OCI-LY7 (cell line): ENCODE results near the gene CXCR5. TPM values are rescaled to one million over a fixed set of nuclear protein-coding genes. Genes with fewer than 3 reads are reported as not detected.

Source experiments
- BruUV-seq: library from RNA; stranded (reverse); fragments of 400-500 nt; replicated peaks from 2 replicates; lab custom pipeline; 2021; lab: Mats Ljungman, UMichigan
- CTCF ChIA-PET: fragments of 300-600 bp; sonication (Branson Sonifier 250); formaldehyde crosslinking; loops from one replicate; lab custom pipeline; 2022; ENCODE audit warnings: antibody characterized with exemption; ENCODE audit not compliant: unreplicated experiment; lab: Charles Lee
- POLR2A ChIA-PET: fragments of 300-600 bp; sonication (Branson Sonifier 250); formaldehyde crosslinking; loops from one replicate; lab custom pipeline; 2022; ENCODE audit warnings: antibody characterized with exemption; lab: Charles Lee
- DNase-seq: peaks from one replicate; pipeline ENCODE4 v3.0.0-alpha.2; 2015; ENCODE audit warnings: low spot score
- H2AFZ ChIP-seq: fragments of 200-600 bp; sonication (generic), shearing (Covaris generic); 2 replicates; pipeline ENCODE4 v1.6.1; 2014; ENCODE audit warnings: mild to moderate bottlenecking, antibody characterized with exemption, low read length, moderate library complexity
- H3K27ac ChIP-seq: fragments of 200-600 bp; sonication (generic); 2 replicates; pipeline ENCODE4 v1.5.1; 2014; ENCODE audit warnings: mixed run types, low read depth, mild to moderate bottlenecking, moderate library complexity, low read length, inconsistent platforms; ENCODE audit not compliant: poor library complexity, severe bottlenecking
- H3K36me3 ChIP-seq: fragments of 200-600 bp; sonication (generic); 2 replicates; pipeline ENCODE4 v1.6.1; 2014; ENCODE audit warnings: mild to moderate bottlenecking, antibody characterized with exemption, low read length, moderate library complexity, mixed read lengths; ENCODE audit not compliant: insufficient read depth
- H3K4me1 ChIP-seq: fragments of 200-600 bp; sonication (generic); 2 replicates; pipeline ENCODE4 v1.5.1; 2014; ENCODE audit warnings: mild to moderate bottlenecking, low read length; ENCODE audit not compliant: insufficient read depth, poor library complexity, severe bottlenecking
- H3K4me2 ChIP-seq: fragments of 200-600 bp; sonication (generic); 2 replicates; pipeline ENCODE4 v1.6.1; 2014; ENCODE audit warnings: mild to moderate bottlenecking, low read length
- H3K4me3 ChIP-seq: fragments of 200-600 bp; sonication (generic); 2 replicates; pipeline ENCODE4 v1.5.1; 2014; ENCODE audit warnings: mild to moderate bottlenecking, low read depth, low read length; ENCODE audit not compliant: poor library complexity, severe bottlenecking
- H3K79me2 ChIP-seq: fragments of 200-600 bp; sonication (generic); 2 replicates; pipeline ENCODE4 v1.6.1; 2016; ENCODE audit warnings: low read depth, mild to moderate bottlenecking, low read length, moderate library complexity, mixed read lengths; ENCODE audit not compliant: insufficient read depth
- H3K9me2 ChIP-seq: fragments of 200-600 bp; sonication (generic); 2 replicates; pipeline ENCODE4 v1.6.1; 2016; ENCODE audit warnings: mild to moderate bottlenecking, low read length, mixed read lengths; ENCODE audit not compliant: insufficient read depth
- H3K9me3 ChIP-seq: fragments of 200-600 bp; sonication (generic); 2 replicates; pipeline ENCODE4 v1.6.1; 2014; ENCODE audit warnings: mild to moderate bottlenecking, mixed run types, low read length, mixed read lengths
- H4K20me1 ChIP-seq: fragments of 200-600 bp; sonication (generic); 2 replicates; pipeline ENCODE4 v1.6.1; 2014; ENCODE audit warnings: mild to moderate bottlenecking, antibody characterized with exemption, low read length, moderate library complexity, mixed read lengths; ENCODE audit not compliant: insufficient read depth
- CTCF ChIP-seq: fragments of 200-600 bp; sonication (generic); conservative IDR thresholded peaks from 2 replicates; pipeline ENCODE4 v1.5.1; 2014; ENCODE audit warnings: mild to moderate bottlenecking, antibody characterized with exemption, low read length, moderate library complexity, mixed read lengths
- EZH2phosphoT487 ChIP-seq: fragments of 200-600 bp; sonication (generic); IDR thresholded peaks from 2 replicates; pipeline ENCODE4 v1.6.1; 2018; ENCODE audit warnings: low read depth, borderline replicate concordance, mild to moderate bottlenecking, mixed run types, antibody characterized with exemption, low read length, moderate library complexity, mixed read lengths
- intact Hi-C: fragments of 100-400 bp; cut with micrococcal nuclease; formaldehyde crosslinking; loops from one replicate; pipeline ENCODE4 v1.10.0; 2022; ENCODE audit not compliant: unreplicated experiment
- total RNA-seq, 2 experiments: library from RNA; depleted of rRNA in 1 of 2; stranded (reverse); fragments of >200 nt in 1 of 2; shearing (Covaris generic) in 1 of 2; gene quantifications; 2 replicates each; pipeline ENCODE4 v1.2.3, GENCODE V29; 2014 to 2022

Gene CXCR5
- total RNA-seq, 2 experiments from 2014 or later, result 3.3 to 7.3 TPM

GRCh38 chr11:118877487-118878162 lies 6.1 kb upstream of the CXCR5 start:
- no peaks in the 10 kb centered on the region for H3K36me3 ChIP-seq
- no TSS peak for BruUV-seq
- no peaks in the 10 kb centered on the region for H3K79me2 ChIP-seq
- no peaks in the 10 kb centered on the region for H4K20me1 ChIP-seq
- intact Hi-C loops, result no loop called here
- H3K4me2 ChIP-seq, result peak overlapping the region; percentile 57
- peaks cover 58% of the 10 kb centered on the region for H3K4me1 ChIP-seq
- ChIA-PET POLR2A (interaction anchor here (0.6 to 4.7 kb wide), 18 partner anchors 8 to 89 kb away, joined by 3 to 33 read pairs (median 4); partner anchors contain the start of gene DDX6), CTCF (interaction anchor here (1.1 to 1.6 kb wide), 2 partner anchors 17 to 85 kb away, joined by 5 to 6 read pairs; no protein-coding TSS in a partner anchor)
- H3K4me3 ChIP-seq, result no peak overlapping the region
- DNase-seq, result no peak
- TF ChIP-seq CTCF, result no peak
- TF ChIP-seq EZH2phosphoT487, result no peak
- no peaks in the 10 kb centered on the region for H3K9me2 ChIP-seq
- peak overlapping the region; percentile 68 for H3K27ac ChIP-seq
- no peaks in the 10 kb centered on the region for H3K9me3 ChIP-seq
- peak overlapping the region; percentile 85; the same call in 1 of the 2 replicates for H2AFZ ChIP-seq

- no peaks in the 10 kb centered on the region for H4K20me1 ChIP-seq
- H3K9me2 ChIP-seq, result no peaks in the 10 kb centered on the region
- peaks cover 58% of the 10 kb centered on the region for H3K4me1 ChIP-seq
- peak overlapping the region; percentile 57 for H3K4me2 ChIP-seq
- H3K79me2 ChIP-seq, result no peaks in the 10 kb centered on the region
- peak overlapping the region; percentile 85; the same call in 1 of the 2 replicates for H2AFZ ChIP-seq
- no peak overlapping the region for H3K4me3 ChIP-seq
- POLR2A ChIA-PET, result interaction anchor here (0.7 to 4.7 kb wide), 14 partner anchors 8 to 88 kb away, joined by 3 to 33 read pairs (median 4); no protein-coding TSS in a partner anchor
- CTCF ChIA-PET, result interaction anchor here (0.6 to 1.6 kb wide), 4 partner anchors 14 to 86 kb away, joined by 3 to 6 read pairs (median 4); no protein-coding TSS in a partner anchor
- H3K27ac ChIP-seq, result peak overlapping the region; percentile 68
- H3K36me3 ChIP-seq, result no peaks in the 10 kb centered on the region
- TF ChIP-seq CTCF (no peak), EZH2phosphoT487 (no peak)
- DNase-seq, result peak; percentile 50
- no TSS peak for BruUV-seq
- no peaks in the 10 kb centered on the region for H3K9me3 ChIP-seq
- intact Hi-C loops, result no loop called here
These were observed 5.5 kb upstream of the CXCR5 start for GRCh38 chr11:118878163-118878563.

- POLR2A ChIA-PET, result interaction anchor here (0.6 to 1.5 kb wide), 2 partner anchors 14 to 654 kb away, joined by 3 to 4 read pairs; no protein-coding TSS in a partner anchor
- no peaks in the 10 kb centered on the region for H3K79me2 ChIP-seq
- no peaks in the 10 kb centered on the region for H3K9me3 ChIP-seq
- TF ChIP-seq EZH2phosphoT487 (no peak), CTCF (no peak)
- no peak for DNase-seq
- no peaks in the 10 kb centered on the region for H3K9me2 ChIP-seq
- peaks cover 74% of the 10 kb centered on the region for H3K4me1 ChIP-seq
- no peaks in the 10 kb centered on the region for H3K36me3 ChIP-seq
- H3K4me2 ChIP-seq, result no peak overlapping the region
- no peak overlapping the region for H3K27ac ChIP-seq
- BruUV-seq, result no TSS peak
- intact Hi-C loops, result no loop called here
- CTCF ChIA-PET, result no interaction called here
- H2AFZ ChIP-seq, result no peak overlapping the region
- H3K4me3 ChIP-seq, result no peak overlapping the region
- H4K20me1 ChIP-seq, result no peaks in the 10 kb centered on the region
These were observed 2.5 kb upstream of the CXCR5 start for GRCh38 chr11:118881228-118881627.
